Vagina (tissue), 2 donors: ENCODE data around the gene MAP4K4.

Source experiments
- CTCF ChIP-seq, 3 experiments: fragments of 450-650 bp in 2 of 3; fragments of 200-600 bp in 1 of 3; sonication (generic) in 1 of 3; IDR thresholded peaks; one replicate each; pipeline ENCODE4 v1.5.1; 2017 to 2019; ENCODE audit warnings: antibody characterized with exemption in 3 of 3, mild to moderate bottlenecking in 2 of 3, moderate library complexity in 2 of 3
- POLR2A ChIP-seq, 2 donors: fragments of 450-650 bp; IDR thresholded peaks; one replicate each; pipeline ENCODE4 v1.6.1; 2017; ENCODE audit warnings: antibody characterized with exemption in 2 of 2, mild to moderate bottlenecking in 2 of 2, moderate library complexity in 2 of 2

- TF ChIP-seq CTCF (IDR thresholded peaks at IDR 0.05) (no peak), POLR2A (IDR thresholded peaks at IDR 0.05) (no peak)
Observed at GRCh38 chr2:101790857-101791256, 93.3 kb downstream of the MAP4K4 start.
